Measurements from ENCODE around the gene GSX1.

Gene GSX1

GRCh38 chr13:27834095-27834494, 41.8 kb downstream of the GSX1 start:
- H3K4me3 ChIP-seq (ENCODE audit: low read depth, low read length), result no peak overlapping the region
- no peak for DNase-seq
- TF ChIP-seq CTCF (IDR thresholded peaks at IDR 0.05; ENCODE audit: low read depth, low read length), result no peak
- H3K9me3 ChIP-seq, result no peaks in the 10 kb centered on the region
- H3K4me1 ChIP-seq, result no peaks in the 10 kb centered on the region
- no peaks in the 10 kb centered on the region for H3K36me3 ChIP-seq
- peaks cover 72% of the 10 kb centered on the region for H3K27me3 ChIP-seq

GRCh38 chr13:27835799-27836198, 43.5 kb downstream of the GSX1 start:
- Histone ChIP-seq H3K27me3 (peaks cover 70% of the 10 kb centered on the region), H3K9me3 (no peaks in the 10 kb centered on the region), H3K36me3 (no peaks in the 10 kb centered on the region), H3K4me3 (ENCODE audit: low read depth, low read length) (no peak overlapping the region), H3K4me1 (no peaks in the 10 kb centered on the region)
- no peak for TF ChIP-seq CTCF (IDR thresholded peaks at IDR 0.05; ENCODE audit: low read depth, low read length)
- no peak for DNase-seq

- H3K4me1 ChIP-seq, result no peaks in the 10 kb centered on the region
- no peak for TF ChIP-seq CTCF (IDR thresholded peaks at IDR 0.05; ENCODE audit: low read depth, low read length)
- H3K36me3 ChIP-seq, result no peaks in the 10 kb centered on the region
- H3K4me3 ChIP-seq (ENCODE audit: low read depth, low read length), result no peak overlapping the region
- peaks cover 4% of the 10 kb centered on the region; the same call in 1 of the 2 replicates for H3K9me3 ChIP-seq
- DNase-seq, result no peak
- H3K27me3 ChIP-seq, result peaks cover 31% of the 10 kb centered on the region
These were observed 47.7 kb downstream of the GSX1 start for GRCh38 chr13:27839809-27840467.

- no peaks in the 10 kb centered on the region for H3K36me3 ChIP-seq
- no peaks in the 10 kb centered on the region for H3K4me1 ChIP-seq
- peaks cover 4% of the 10 kb centered on the region; the same call in 1 of the 2 replicates for H3K9me3 ChIP-seq
- TF ChIP-seq CTCF (IDR thresholded peaks at IDR 0.05; ENCODE audit: low read depth, low read length), result no peak
- DNase-seq, result no peak
- peaks cover 25% of the 10 kb centered on the region for H3K27me3 ChIP-seq
- no peak overlapping the region for H3K4me3 ChIP-seq (ENCODE audit: low read depth, low read length)
These were observed 50.3 kb downstream of the GSX1 start for GRCh38 chr13:27842571-27842970.

All from BE2C (cell line).